HG02759 (cell line): ENCODE data around the gene CBX2.
"Not testable (repeated sequence)": the region's sequence is repeated elsewhere in the genome, so short reads cannot be mapped to it uniquely, and the experiment has no call there.

Source experiments
- ATAC-seq: cut with Tn5 transposase; IDR thresholded peaks from one replicate; pipeline ENCODE4 v1.9.1; 2021; ENCODE audit warnings: mild to moderate bottlenecking, moderate library complexity; ENCODE audit not compliant: unreplicated experiment

Gene CBX2

GRCh38 chr17:79769570-79770506, 8.1 kb upstream of the CBX2 start:
- no peak for ATAC-seq

GRCh38 chr17:79771276-79771675, 6.7 kb upstream of the CBX2 start:
- no peak for ATAC-seq

- ATAC-seq = not testable (repeated sequence)
These were observed 5.2 kb upstream of the CBX2 start for GRCh38 chr17:79772726-79773125.

- no peak for ATAC-seq
These were observed 3.4 kb upstream of the CBX2 start for GRCh38 chr17:79774561-79774975.

GRCh38 chr17:79775632-79776031, 2.3 kb upstream of the CBX2 start:
- ATAC-seq = no peak

GRCh38 chr17:79776376-79777119, 1.4 kb upstream of the CBX2 start:
- ATAC-seq = no peak

GRCh38 chr17:79777120-79777893, 641 bp upstream of the CBX2 start:
- no peak for ATAC-seq

- no peak for ATAC-seq
These were observed 646 bp downstream of the CBX2 start for GRCh38 chr17:79778504-79779083.

GRCh38 chr17:79779084-79779529, 1.2 kb downstream of the CBX2 start:
- no peak for ATAC-seq

GRCh38 chr17:79779661-79780365, 1.9 kb downstream of the CBX2 start:
- ATAC-seq = no peak

GRCh38 chr17:79781012-79781650, 3.2 kb downstream of the CBX2 start:
- no peak for ATAC-seq

- ATAC-seq = no peak
These were observed 4.0 kb downstream of the CBX2 start for GRCh38 chr17:79781736-79782575.

- ATAC-seq = no peak
These were observed 5.9 kb downstream of the CBX2 start for GRCh38 chr17:79783891-79784290.

- no peak for ATAC-seq
These were observed 6.5 kb downstream of the CBX2 start for GRCh38 chr17:79784353-79785016.

GRCh38 chr17:79785017-79785899, 7.3 kb downstream of the CBX2 start:
- no peak for ATAC-seq

- no peak for ATAC-seq
These were observed 8.2 kb downstream of the CBX2 start for GRCh38 chr17:79785900-79786810.
